H1 (cell line): ENCODE data around the gene CCT5. TPM values are rescaled to one million over a fixed set of nuclear protein-coding genes. Genes with fewer than 3 reads are reported as not detected.
A peak's percentile ranks its signal among the peaks of the same experiment; 100 is the strongest.

Source experiments
- CTCF ChIA-PET: fragments of 300-600 bp; sonication (Branson Sonifier 250); formaldehyde crosslinking; loops from one replicate; lab custom pipeline; 2021; ENCODE audit not compliant: partially characterized antibody; lab: Charles Lee
- POLR2A ChIA-PET: fragments of 300-600 bp; sonication (Branson Sonifier 250); formaldehyde crosslinking; loops from one replicate; lab custom pipeline; 2021; ENCODE audit warnings: inconsistent platforms; ENCODE audit not compliant: partially characterized antibody; lab: Charles Lee
- DNase-seq, 2 experiments: peaks; one replicate each; pipeline versions ENCODE4 v3.0.0 to v3.0.0-alpha.2; 2010 to 2022; ENCODE audit warnings: low spot score in 2 of 2, low read depth in 1 of 2, mixed read lengths in 1 of 2
- FAIRE-seq: peaks from 2 replicates; lab custom pipeline; 2011; peaks lifted over from hg19 to GRCh38; lab: Jason Lieb, UNC
- H2AFZ ChIP-seq: 2 replicates; pipeline ENCODE4 v1.8.1; 2012; ENCODE audit warnings: low read length, inconsistent platforms
- H2AK5ac ChIP-seq: 2 replicates; pipeline ENCODE4 v1.6.1; 2013; ENCODE audit warnings: low read depth, low read length
- H2BK120ac ChIP-seq: replicated peaks from 2 replicates; pipeline ENCODE3; 2013; ENCODE audit warnings: low read depth, low read length, inconsistent platforms
- H2BK12ac ChIP-seq: 2 replicates; pipeline ENCODE4 v1.6.1; 2013; ENCODE audit warnings: low read depth, low read length
- H2BK15ac ChIP-seq: 2 replicates; pipeline ENCODE4 v1.6.1; 2013; ENCODE audit warnings: low read length
- H2BK20ac ChIP-seq: 2 replicates; pipeline ENCODE4 v1.6.1; 2013; ENCODE audit warnings: low read length
- H2BK5ac ChIP-seq: 2 replicates; pipeline ENCODE4 v1.6.1; 2013; ENCODE audit warnings: low read depth, low read length
- H3K14ac ChIP-seq: 2 replicates; pipeline ENCODE4 v1.6.1; 2013; ENCODE audit warnings: inconsistent platforms; ENCODE audit not compliant: insufficient read length
- H3K18ac ChIP-seq: 2 replicates; pipeline ENCODE4 v1.6.1; 2013; ENCODE audit warnings: low read length; ENCODE audit errors: extremely low read depth
- H3K23ac ChIP-seq: 2 replicates; pipeline ENCODE4 v1.6.1; 2013; ENCODE audit warnings: inconsistent platforms; ENCODE audit not compliant: insufficient read length
- H3K23me2 ChIP-seq: 2 replicates; pipeline ENCODE4 v1.6.1; 2013; ENCODE audit warnings: low read depth, low read length
- H3K27ac ChIP-seq: 2 replicates; pipeline ENCODE4 v1.6.1; 2011; ENCODE audit warnings: low read depth, low read length, inconsistent platforms
- H3K27me3 ChIP-seq, 4 experiments: replicated peaks in 1 of 4; 1 replicate in 1 of 4; 2 replicates in 3 of 4; pipeline versions ENCODE4 v1.6.1 to v1.8.1; 2011 to 2013; ENCODE audit warnings: low read length in 3 of 4, mild to moderate bottlenecking in 3 of 4, inconsistent platforms in 2 of 4, mixed read lengths in 2 of 4, moderate library complexity in 1 of 4; ENCODE audit not compliant: control insufficient read depth in 3 of 4, insufficient read depth in 3 of 4; ENCODE audit errors: extremely low read depth in 1 of 4
- H3K36me3 ChIP-seq, 4 experiments: 2 replicates each; pipeline versions ENCODE4 v1.6.1 to v1.8.1; 2011 to 2013; ENCODE audit warnings: mild to moderate bottlenecking in 4 of 4, low read length in 3 of 4, moderate library complexity in 2 of 4, control low read depth in 1 of 4, inconsistent platforms in 1 of 4; ENCODE audit not compliant: insufficient read depth in 4 of 4, control insufficient read depth in 2 of 4
- H3K4ac ChIP-seq: replicated peaks from 2 replicates; pipeline ENCODE3; 2013; ENCODE audit warnings: low read length, low read depth, mixed read lengths, inconsistent platforms; ENCODE audit not compliant: insufficient read length
- H3K4me1 ChIP-seq, 4 experiments: replicated peaks in 1 of 4; 1 replicate in 1 of 4; 2 replicates in 3 of 4; pipeline versions ENCODE4 v1.6.1 to v1.8.1; 2011 to 2013; ENCODE audit warnings: low read length in 3 of 4, inconsistent platforms in 2 of 4, mixed read lengths in 1 of 4; ENCODE audit not compliant: insufficient read depth in 4 of 4, control insufficient read depth in 3 of 4
- H3K4me2 ChIP-seq, 2 experiments: 2 replicates each; pipeline versions ENCODE4 v1.6.1 to v1.8.1; 2011 to 2013; ENCODE audit warnings: low read depth in 2 of 2, low read length in 2 of 2, control low read depth in 1 of 2, inconsistent platforms in 1 of 2, mild to moderate bottlenecking in 1 of 2; ENCODE audit not compliant: insufficient read depth in 1 of 2
- H3K4me3 ChIP-seq, 4 experiments: fragments of 200-600, 300-600 bp in 1 of 4; sonication (generic), shearing (Covaris generic), sonication (Bioruptor Twin) in 1 of 4; 2 replicates each; pipeline versions ENCODE4 v1.5.1 to v1.8.1; 2011 to 2016; ENCODE audit warnings: low read length in 4 of 4, low read depth in 3 of 4, control low read depth in 2 of 4, inconsistent platforms in 2 of 4, mild to moderate bottlenecking in 2 of 4, mixed read lengths in 1 of 4, moderate library complexity in 1 of 4; ENCODE audit not compliant: insufficient read depth in 2 of 4; ENCODE audit errors: extremely low read depth in 1 of 4
- H3K56ac ChIP-seq: replicated peaks from 2 replicates; pipeline ENCODE3; 2013; ENCODE audit warnings: low read depth, mild to moderate bottlenecking, mixed read lengths, low read length, inconsistent platforms; ENCODE audit not compliant: insufficient read length
- H3K79me1 ChIP-seq: 2 replicates; pipeline ENCODE4 v1.6.1; 2013; ENCODE audit warnings: low read depth, low read length, control low read depth
- H3K79me2 ChIP-seq, 2 experiments: 2 replicates each; pipeline versions ENCODE4 v1.6.1 to v1.8.1; 2012 to 2013; ENCODE audit warnings: low read length in 2 of 2, mild to moderate bottlenecking in 2 of 2, inconsistent platforms in 1 of 2; ENCODE audit not compliant: insufficient read depth in 2 of 2, control insufficient read depth in 1 of 2
- H3K9ac ChIP-seq, 4 experiments: replicated peaks in 1 of 4; 1 replicate in 1 of 4; 2 replicates in 3 of 4; pipeline versions ENCODE4 v1.6.1 to v1.8.1; 2011 to 2013; ENCODE audit warnings: low read depth in 3 of 4, low read length in 3 of 4, control low read depth in 2 of 4, mild to moderate bottlenecking in 2 of 4, moderate library complexity in 2 of 4, inconsistent platforms in 1 of 4; ENCODE audit errors: extremely low read depth in 1 of 4
- H3K9me3 ChIP-seq, 2 experiments: 2 replicates each; pipeline versions ENCODE4 v1.6.1 to v1.8.1; 2012 to 2013; ENCODE audit warnings: mild to moderate bottlenecking in 2 of 2, moderate library complexity in 2 of 2, control low read depth in 1 of 2, inconsistent platforms in 1 of 2, low read depth in 1 of 2, low read length in 1 of 2, mixed read lengths in 1 of 2; ENCODE audit not compliant: insufficient read depth in 2 of 2
- H4K20me1 ChIP-seq, 2 experiments: replicated peaks in 1 of 2; 2 replicates each; pipeline versions ENCODE3 to v1.8.1; 2011 to 2013; ENCODE audit warnings: inconsistent platforms in 2 of 2, low read length in 2 of 2, mild to moderate bottlenecking in 1 of 2; ENCODE audit not compliant: insufficient read depth in 2 of 2, control insufficient read depth in 1 of 2
- H4K5ac ChIP-seq: 2 replicates; pipeline ENCODE4 v1.6.1; 2013; ENCODE audit warnings: low read length, low read depth, mixed read lengths, inconsistent platforms; ENCODE audit not compliant: insufficient read length
- H4K8ac ChIP-seq: 2 replicates; pipeline ENCODE4 v1.8.0; 2013; ENCODE audit warnings: mild to moderate bottlenecking, moderate library complexity, low read length, inconsistent platforms; ENCODE audit not compliant: insufficient read depth; ENCODE audit errors: extremely low read depth
- H4K91ac ChIP-seq: replicated peaks from 2 replicates; pipeline ENCODE3; 2013; ENCODE audit warnings: low read length, mixed read lengths, inconsistent platforms; ENCODE audit not compliant: insufficient read length
- BCL11A ChIP-seq, 2 experiments: IDR thresholded peaks; one replicate each; pipeline ENCODE4 v1.6.1; 2011; ENCODE audit warnings: low read depth in 2 of 2, low read length in 2 of 2, mild to moderate bottlenecking in 2 of 2
- EP300 ChIP-seq, 2 experiments: IDR thresholded peaks; 1 replicate in 1 of 2; 2 replicates in 1 of 2; pipeline ENCODE4 v1.6.1; 2011 to 2012; ENCODE audit warnings: low read depth in 2 of 2, low read length in 2 of 2, mild to moderate bottlenecking in 2 of 2, borderline replicate concordance in 1 of 2, inconsistent platforms in 1 of 2, moderate library complexity in 1 of 2
- MAFK ChIP-seq: IDR thresholded peaks from 2 replicates; pipeline ENCODE4 v1.6.1; 2012; ENCODE audit warnings: low read depth, mild to moderate bottlenecking, improper control_type of control experiment, low read length
- PHF8 ChIP-seq: fragments of 200-600 bp; sonication (generic); conservative IDR thresholded peaks from 2 replicates; pipeline ENCODE4 v1.7.1; 2012; ENCODE audit warnings: low read depth, mild to moderate bottlenecking, inconsistent platforms, low read length, moderate library complexity
- SIN3A ChIP-seq, 2 experiments: IDR thresholded peaks in 1 of 2; conservative IDR thresholded peaks in 1 of 2; 2 replicates each; pipeline ENCODE4 v1.6.1; 2011 to 2012; ENCODE audit warnings: low read length in 2 of 2, improper control_type of control experiment in 1 of 2, low read depth in 1 of 2, mild to moderate bottlenecking in 1 of 2
- SIRT6 ChIP-seq: IDR thresholded peaks from one replicate; pipeline ENCODE4 v1.7.1; 2012; ENCODE audit warnings: low read length, inconsistent platforms
- SP1 ChIP-seq: IDR thresholded peaks from 2 replicates; pipeline ENCODE4 v1.6.1; 2011; ENCODE audit warnings: low read depth, low read length
- SP4 ChIP-seq: IDR thresholded peaks from 2 replicates; pipeline ENCODE4 v1.6.1; 2012; ENCODE audit warnings: low read length, inconsistent platforms
- WGBS, 2 experiments: shearing (Covaris generic) in 1 of 2; methylation state at CpG; one replicate each; pipeline versions ENCODE4 v1.1.6 to v1.1.7; 2013 to 2015; ENCODE audit warnings: low lambda C conversion rate in 2 of 2, mixed read lengths in 2 of 2, inconsistent platforms in 1 of 2, low coverage in 1 of 2, missing lambda C conversion rate in 1 of 2; ENCODE audit not compliant: insufficient replicate concordance in 2 of 2, insufficient coverage in 1 of 2, insufficient read length in 1 of 2; ENCODE audit errors: extremely low coverage in 1 of 2, missing lambda C conversion rate in 1 of 2; 5-methylcytosine and 5-hydroxymethylcytosine counted together
- polyA plus RNA-seq, 7 experiments: library from polyadenylated mRNA; depleted of rRNA in 3 of 7; stranded (reverse) in 5 of 7; unstranded in 2 of 7; fragments of >200 nt in 5 of 7; fragments of 200-250 nt in 2 of 7; gene quantifications; 1 replicate in 5 of 7; 2 replicates in 1 of 7; 4 replicates in 1 of 7; pipeline versions ENCODE4 v1.2.1 to v1.2.3, GENCODE V29; 2011 to 2013; ENCODE audit warnings: missing spikeins in 2 of 7, mixed read lengths in 2 of 7
- total RNA-seq: library from RNA; stranded (reverse); fragmentation: NEBNext Ultra II Directional; extraction: Animal tissue kit (Norgen Biotek cat#: 25700); gene quantifications from 2 replicates; pipeline ENCODE4 v1.2.1, GENCODE V29; 2021
- TF ChIP-seq, protein P1 (sequence below), 3 experiments: IDR thresholded peaks; 1 replicate in 2 of 3; 2 replicates in 1 of 3; pipeline versions ENCODE4 v1.5.1 to v1.6.1; 2011; ENCODE audit warnings: low read length in 3 of 3, mild to moderate bottlenecking in 3 of 3, inconsistent platforms in 2 of 3, low read depth in 1 of 3, moderate library complexity in 1 of 3; ENCODE audit not compliant: insufficient read depth in 1 of 3; ENCODE audit errors: control extremely low read depth in 1 of 3

Gene CCT5
- total and polyA plus RNA-seq, 2 of the 8 experiments (the other 6 are each of a cell fraction or from before 2014, with no cell fraction given) = 425 to 549 TPM

- no peak overlapping the region for H3K23ac ChIP-seq
- CTCF ChIA-PET = interaction anchor here (1.3 to 1.6 kb wide), 3 partner anchors 15 to 33 kb away, joined by 3 to 5 read pairs (median 4); no protein-coding TSS in a partner anchor
- H3K4ac ChIP-seq = peak overlapping the region; percentile 62
- H3K14ac ChIP-seq = no peak overlapping the region
- peaks cover 3% of the 10 kb centered on the region; the same call in 1 of the 2 replicates for H3K79me1 ChIP-seq
- peak overlapping the region; percentile 99 for H2BK5ac ChIP-seq
- H3K4me2 ChIP-seq = peak overlapping the region; percentile 90 to 97
- H2BK12ac ChIP-seq = no peak overlapping the region
- peak overlapping the region; percentile 84 for H2AK5ac ChIP-seq
- no peaks in the 10 kb centered on the region for H3K9me3 ChIP-seq
- peak overlapping the region; percentile 24 for H4K5ac ChIP-seq
- H4K20me1 ChIP-seq = peaks cover 10 to 19% of the 10 kb centered on the region in 2 experiments
- peak overlapping the region; percentile 96 for H3K27ac ChIP-seq
- H3K18ac ChIP-seq = peak overlapping the region; percentile 98; the same call in 1 of the 2 replicates
- no peak overlapping the region for H2BK120ac ChIP-seq
- 1% methylated on average over 21 of the region's 21 CpGs; no CpG with 5 or more reads in 1 of the 2 experiments for WGBS, 2 experiments
- H2BK20ac ChIP-seq = no peak overlapping the region
- peaks cover 15 to 37% (median 27%) of the 10 kb centered on the region in 4 experiments for H3K36me3 ChIP-seq
- H3K56ac ChIP-seq = peak overlapping the region; percentile 90
- no peaks in the 10 kb centered on the region for H3K27me3 ChIP-seq
- H4K8ac ChIP-seq = 0 out of 2 replicates have a peak overlapping the region, but pooled peaks have one; percentile 97
- no peak for DNase-seq
- POLR2A ChIA-PET = interaction anchor here (0.5 to 6.8 kb wide), 28 partner anchors 10 to 421 kb away, joined by 3 to 128 read pairs (median 4); partner anchors contain the start of gene MARCHF6
- no peak overlapping the region for H2AFZ ChIP-seq
- H3K4me1 ChIP-seq = peaks cover 3 to 7% (median 5%) of the 10 kb centered on the region in 4 experiments; a peak in 4 of 7 replicates
- peak overlapping the region; percentile 94 for H4K91ac ChIP-seq
- peaks cover 38 to 74% of the 10 kb centered on the region in 2 experiments for H3K79me2 ChIP-seq
- H3K23me2 ChIP-seq = peaks cover 13% of the 10 kb centered on the region
- H2BK15ac ChIP-seq = no peak overlapping the region
- H3K9ac ChIP-seq = peak overlapping the region; percentile 97 to 100 (median 98)
- FAIRE-seq = no peak
- H3K4me3 ChIP-seq = peak overlapping the region; percentile 92 to 100 (median 94)
- TF ChIP-seq MAFK = no peak
- TF ChIP-seq SP4 = no peak
- no peak for TF ChIP-seq SP1
- TF ChIP-seq SIN3A (conservative IDR thresholded peaks at IDR 0.05 in 1 of 2, IDR thresholded peaks at IDR 0.05 in 1 of 2; ENCODE audit: low read depth in 1 of 2, low read length in 2 of 2) = 0 out of 4 replicates have a peak, but pooled peaks of 1 of the 2 experiments have one; percentile 13
- no peak for TF ChIP-seq SIRT6
- TF ChIP-seq, protein P1, sequence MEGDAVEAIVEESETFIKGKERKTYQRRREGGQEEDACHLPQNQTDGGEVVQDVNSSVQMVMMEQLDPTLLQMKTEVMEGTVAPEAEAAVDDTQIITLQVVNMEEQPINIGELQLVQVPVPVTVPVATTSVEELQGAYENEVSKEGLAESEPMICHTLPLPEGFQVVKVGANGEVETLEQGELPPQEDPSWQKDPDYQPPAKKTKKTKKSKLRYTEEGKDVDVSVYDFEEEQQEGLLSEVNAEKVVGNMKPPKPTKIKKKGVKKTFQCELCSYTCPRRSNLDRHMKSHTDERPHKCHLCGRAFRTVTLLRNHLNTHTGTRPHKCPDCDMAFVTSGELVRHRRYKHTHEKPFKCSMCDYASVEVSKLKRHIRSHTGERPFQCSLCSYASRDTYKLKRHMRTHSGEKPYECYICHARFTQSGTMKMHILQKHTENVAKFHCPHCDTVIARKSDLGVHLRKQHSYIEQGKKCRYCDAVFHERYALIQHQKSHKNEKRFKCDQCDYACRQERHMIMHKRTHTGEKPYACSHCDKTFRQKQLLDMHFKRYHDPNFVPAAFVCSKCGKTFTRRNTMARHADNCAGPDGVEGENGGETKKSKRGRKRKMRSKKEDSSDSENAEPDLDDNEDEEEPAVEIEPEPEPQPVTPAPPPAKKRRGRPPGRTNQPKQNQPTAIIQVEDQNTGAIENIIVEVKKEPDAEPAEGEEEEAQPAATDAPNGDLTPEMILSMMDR (IDR thresholded peaks at IDR 0.05; ENCODE audit: control extremely low read depth in 1 of 3, insufficient read depth in 1 of 3, low read depth in 1 of 3, low read length in 3 of 3) = no peak
- TF ChIP-seq EP300 (IDR thresholded peaks at IDR 0.05; ENCODE audit: borderline replicate concordance in 1 of 2, low read depth in 2 of 2, low read length in 2 of 2) = no peak
- no peak for TF ChIP-seq BCL11A (IDR thresholded peaks at IDR 0.05; ENCODE audit: low read depth in 2 of 2, low read length in 2 of 2)
- no peak for TF ChIP-seq PHF8
Measured at GRCh38 chr5:10250806-10251276, 761 bp downstream of the CCT5 start.
